Osteoblast (primary cell): ENCODE data around the gene ZNF697. TPM values are rescaled to one million over a fixed set of nuclear protein-coding genes. Genes with fewer than 3 reads are reported as not detected.

ENCODE experiments used
- DNase-seq: peaks from one replicate; pipeline ENCODE4 v3.0.0; 2011; ENCODE audit warnings: low spot score, mixed read lengths; ENCODE audit not compliant: insufficient read length; ENCODE audit errors: missing footprints
- H2AFZ ChIP-seq: 2 replicates; pipeline ENCODE4 v1.6.0; 2011; ENCODE audit warnings: mild to moderate bottlenecking, low read length
- H3K27ac ChIP-seq: 2 replicates; pipeline ENCODE4 v1.5.1; 2011; ENCODE audit warnings: mild to moderate bottlenecking, low read depth, low read length, moderate library complexity
- H3K27me3 ChIP-seq: 2 replicates; pipeline ENCODE4 v1.6.0; 2012; ENCODE audit warnings: mild to moderate bottlenecking, control low read depth, inconsistent platforms, low read length, moderate library complexity; ENCODE audit not compliant: insufficient read depth
- H3K36me3 ChIP-seq: 2 replicates; pipeline ENCODE4 v1.5.1; 2011; ENCODE audit warnings: mild to moderate bottlenecking, low read length, control low read depth, moderate library complexity; ENCODE audit not compliant: insufficient read depth
- H3K4me1 ChIP-seq: 2 replicates; pipeline ENCODE4 v1.5.1; 2011; ENCODE audit warnings: mild to moderate bottlenecking, low read length, control low read depth, moderate library complexity; ENCODE audit not compliant: insufficient read depth
- H3K4me2 ChIP-seq: 2 replicates; pipeline ENCODE4 v1.6.0; 2011; ENCODE audit warnings: mild to moderate bottlenecking, low read length; ENCODE audit not compliant: insufficient read depth
- H3K4me3 ChIP-seq: fragments of 200-600 bp; sonication (generic); 3 replicates; pipeline ENCODE4 v1.5.1; 2012; ENCODE audit warnings: mild to moderate bottlenecking, low read length, inconsistent platforms; ENCODE audit not compliant: insufficient read depth
- H3K79me2 ChIP-seq: 2 replicates; pipeline ENCODE4 v1.6.0; 2012; ENCODE audit warnings: mild to moderate bottlenecking, low read length, control low read depth, inconsistent platforms; ENCODE audit not compliant: insufficient read depth
- H3K9me3 ChIP-seq: 2 replicates; pipeline ENCODE4 v1.5.1; 2011; ENCODE audit warnings: low read depth, low read length, control low read depth
- H4K20me1 ChIP-seq: 2 replicates; pipeline ENCODE4 v1.6.0; 2012; ENCODE audit warnings: mild to moderate bottlenecking, low read length, control low read depth; ENCODE audit not compliant: insufficient read depth
- CTCF ChIP-seq: IDR thresholded peaks from 2 replicates; pipeline ENCODE4 v1.5.1; 2011; ENCODE audit warnings: mild to moderate bottlenecking, low read depth, low read length, moderate library complexity; ENCODE audit errors: extremely low read depth
- total RNA-seq: library from RNA; depleted of rRNA; stranded (reverse); fragments of >200 nt; gene quantifications from 2 replicates; pipeline ENCODE4 v1.2.3, GENCODE V29; 2012

The ZNF697 gene
- total RNA-seq, 1 donor: 6.5 TPM

DNA sequence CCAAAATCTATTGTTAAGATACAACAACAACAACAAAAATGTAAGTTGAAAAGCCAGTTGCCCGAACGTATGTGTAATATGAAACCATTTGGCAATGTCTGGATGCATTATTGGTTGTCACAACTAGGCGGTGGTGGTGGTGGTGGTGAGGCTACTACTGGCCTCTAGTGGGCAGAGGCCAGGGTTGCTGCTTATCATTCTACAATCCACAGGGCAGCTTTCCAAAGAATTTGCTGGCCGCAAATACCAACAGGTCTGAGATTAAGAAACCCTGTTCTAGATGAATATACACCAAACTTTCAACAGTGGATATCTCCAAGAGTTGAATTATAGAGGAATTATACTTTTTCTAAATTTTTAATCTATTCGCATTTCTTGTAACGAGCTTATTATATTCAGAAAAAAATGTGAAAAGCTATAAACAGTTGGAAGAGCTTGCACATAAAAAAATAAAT is 26.8 kb upstream of the ZNF697 start:
- H4K20me1 ChIP-seq: no peaks in the 10 kb centered on the region
- H3K4me1 ChIP-seq: peaks cover 39% of the 10 kb centered on the region
- H3K27ac ChIP-seq: peak overlapping the region; percentile 56
- peak overlapping the region; percentile 97 for H3K4me2 ChIP-seq
- H3K27me3 ChIP-seq: peaks cover 8% of the 10 kb centered on the region
- no peaks in the 10 kb centered on the region for H3K9me3 ChIP-seq
- no peak for DNase-seq
- no peak for TF ChIP-seq CTCF
- peak overlapping the region; percentile 72 for H3K4me3 ChIP-seq
- no peaks in the 10 kb centered on the region for H3K79me2 ChIP-seq
- H2AFZ ChIP-seq: no peak overlapping the region
- H3K36me3 ChIP-seq: no peaks in the 10 kb centered on the region

GRCh38 chr1:119674111-119674526 is 26.1 kb upstream of the ZNF697 start:
- H3K4me3 ChIP-seq: no peak overlapping the region
- H3K79me2 ChIP-seq: no peaks in the 10 kb centered on the region
- H3K9me3 ChIP-seq: no peaks in the 10 kb centered on the region
- H3K36me3 ChIP-seq: no peaks in the 10 kb centered on the region
- H3K4me2 ChIP-seq: peak overlapping the region; percentile 97
- no peaks in the 10 kb centered on the region for H4K20me1 ChIP-seq
- H2AFZ ChIP-seq: no peak overlapping the region
- H3K27ac ChIP-seq: peak overlapping the region; percentile 29
- peaks cover 5% of the 10 kb centered on the region for H3K27me3 ChIP-seq
- peaks cover 39% of the 10 kb centered on the region for H3K4me1 ChIP-seq
- no peak for TF ChIP-seq CTCF
- peak; percentile 45 for DNase-seq

- peak; percentile 72 for DNase-seq
- H2AFZ ChIP-seq: no peak overlapping the region
- H3K27ac ChIP-seq: peak overlapping the region; percentile 29
Measured at GRCh38 chr1:119673171-119673940, 25.3 kb upstream of the ZNF697 start.

More at GRCh38 chr1:119673171-119673940, 25.3 kb upstream of the ZNF697 start:
- Histone ChIP-seq H3K9me3 (no peaks in the 10 kb centered on the region), H3K27me3 (no peaks in the 10 kb centered on the region), H3K4me2 (peak overlapping the region; percentile 97), H4K20me1 (no peaks in the 10 kb centered on the region), H3K79me2 (no peaks in the 10 kb centered on the region), H3K4me1 (peaks cover 39% of the 10 kb centered on the region), H3K36me3 (no peaks in the 10 kb centered on the region), H3K4me3 (no peak overlapping the region)
- TF ChIP-seq CTCF: no peak
